ENCODE data around the gene SACM1L. TPM values are rescaled to one million over a fixed set of nuclear protein-coding genes. Genes with fewer than 3 reads are reported as not detected.

SACM1L gene
- total and polyA plus RNA-seq, 5 donors = 17.0 to 32.0 (median 29.3) TPM

DNA sequence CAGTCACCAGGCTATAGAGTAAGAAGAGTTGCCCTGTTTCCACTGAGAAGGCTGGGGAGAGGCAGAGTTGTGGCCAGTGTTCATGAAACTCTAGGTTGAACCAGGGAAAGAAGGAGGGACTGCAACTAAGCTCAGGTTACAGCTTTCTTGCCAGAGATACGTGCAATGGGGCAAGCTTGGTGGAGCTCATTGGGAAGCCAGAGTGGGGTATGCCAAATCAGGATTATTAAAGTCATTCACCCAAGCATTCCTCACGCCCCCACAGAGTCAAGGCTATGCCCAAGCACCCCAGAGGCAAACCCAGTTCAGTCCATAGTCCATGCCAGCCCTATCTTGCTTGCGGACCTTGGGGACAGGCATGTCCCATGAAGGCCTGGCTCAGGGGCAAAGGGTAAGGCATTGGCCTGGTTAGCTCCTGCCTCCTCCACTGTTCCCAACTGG is 89.6 kb downstream of the SACM1L start:
- DNase-seq (no peak), ATAC-seq (no peak)
- Histone ChIP-seq H3K4me3 (ENCODE audit: low read length) (no peak overlapping the region), H3K9me3 (ENCODE audit: control insufficient read depth, low read length) (no peaks in the 10 kb centered on the region), H3K27me3 (ENCODE audit: control insufficient read depth, insufficient read depth) (no peaks in the 10 kb centered on the region), H3K4me1 (ENCODE audit: control insufficient read depth, insufficient read depth, low read length) (no peaks in the 10 kb centered on the region), H3K27ac (ENCODE audit: low read length) (no peak overlapping the region)
- intact Hi-C loops (cut with DNase I) = loop anchor here in 1 of 4 donors (10.0 kb wide), 1 partner anchor 146 kb away; no protein-coding TSS in a partner anchor
- 73% methylated on average over 3 of the region's 3 CpGs for WGBS

GRCh38 chr3:45779746-45780735 is 90.8 kb downstream of the SACM1L start:
- H3K27ac ChIP-seq (ENCODE audit: low read length) = no peak overlapping the region
- H3K4me3 ChIP-seq (ENCODE audit: low read length) = no peak overlapping the region
- no peaks in the 10 kb centered on the region for H3K27me3 ChIP-seq (ENCODE audit: control insufficient read depth, insufficient read depth)
- H3K4me1 ChIP-seq (ENCODE audit: control insufficient read depth, insufficient read depth, low read length) = no peaks in the 10 kb centered on the region
- DNase-seq (no peak), ATAC-seq (no peak)
- intact Hi-C loops (cut with DNase I) = loop anchor here in 1 of 4 donors (10.0 kb wide), 1 partner anchor 145 kb away; no protein-coding TSS in a partner anchor
- H3K9me3 ChIP-seq (ENCODE audit: control insufficient read depth, low read length) = no peaks in the 10 kb centered on the region
- WGBS = 89% methylated on average over 35 of the region's 35 CpGs

- H3K9me3 ChIP-seq (ENCODE audit: control insufficient read depth, low read length) = no peaks in the 10 kb centered on the region
- 79% methylated on average over 5 of the region's 5 CpGs for WGBS
- DNase-seq (no peak), ATAC-seq (no peak)
- no peaks in the 10 kb centered on the region for H3K27me3 ChIP-seq (ENCODE audit: control insufficient read depth, insufficient read depth)
- no peak overlapping the region for H3K27ac ChIP-seq (ENCODE audit: low read length)
- intact Hi-C loops (cut with DNase I) = no loop called here
- no peaks in the 10 kb centered on the region for H3K4me1 ChIP-seq (ENCODE audit: control insufficient read depth, insufficient read depth, low read length)
- H3K4me3 ChIP-seq (ENCODE audit: low read length) = no peak overlapping the region
These were observed 92.1 kb downstream of the SACM1L start for GRCh38 chr3:45781271-45781670.

GRCh38 chr3:45781841-45782240 is 92.6 kb downstream of the SACM1L start:
- intact Hi-C loops (cut with DNase I) = no loop called here
- H3K27me3 ChIP-seq (ENCODE audit: control insufficient read depth, insufficient read depth) = no peaks in the 10 kb centered on the region
- no peak overlapping the region for H3K4me3 ChIP-seq (ENCODE audit: low read length)
- ATAC-seq (no peak), DNase-seq (no peak)
- no peak overlapping the region for H3K27ac ChIP-seq (ENCODE audit: low read length)
- no peaks in the 10 kb centered on the region for H3K4me1 ChIP-seq (ENCODE audit: control insufficient read depth, insufficient read depth, low read length)
- no peaks in the 10 kb centered on the region for H3K9me3 ChIP-seq (ENCODE audit: control insufficient read depth, low read length)
- WGBS = 94% methylated on average over 12 of the region's 12 CpGs

DNA sequence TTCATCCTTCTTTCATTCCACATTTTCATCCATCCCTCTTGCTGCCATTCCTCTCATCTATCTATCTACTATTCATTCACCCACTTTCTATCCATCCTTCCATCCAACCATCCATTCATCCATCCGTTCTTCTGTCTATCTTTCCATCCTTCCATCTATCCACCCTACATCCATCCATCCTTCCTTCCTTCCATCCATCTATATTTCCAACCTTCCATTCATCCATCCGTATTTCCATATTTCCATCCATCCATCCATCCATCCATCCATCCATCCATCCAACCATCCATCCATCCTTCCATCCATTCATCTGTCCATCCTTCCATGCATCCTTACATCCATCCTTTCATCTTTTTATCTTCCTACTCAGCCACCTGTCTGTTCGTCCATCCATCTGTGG is 93.2 kb downstream of the SACM1L start:
- Histone ChIP-seq H3K27ac (ENCODE audit: low read length) (no peak overlapping the region), H3K27me3 (ENCODE audit: control insufficient read depth, insufficient read depth) (no peaks in the 10 kb centered on the region), H3K4me3 (ENCODE audit: low read length) (no peak overlapping the region), H3K9me3 (ENCODE audit: control insufficient read depth, low read length) (no peaks in the 10 kb centered on the region), H3K4me1 (ENCODE audit: control insufficient read depth, insufficient read depth, low read length) (no peaks in the 10 kb centered on the region)
- intact Hi-C loops (cut with DNase I) = no loop called here
- WGBS = 85% methylated on average over 3 of the region's 3 CpGs
- DNase-seq (no peak), ATAC-seq (no peak)

GRCh38 chr3:45783667-45784066 is 94.5 kb downstream of the SACM1L start:
- Histone ChIP-seq H3K27ac (ENCODE audit: low read length) (no peak overlapping the region), H3K4me1 (ENCODE audit: control insufficient read depth, insufficient read depth, low read length) (no peaks in the 10 kb centered on the region), H3K27me3 (ENCODE audit: control insufficient read depth, insufficient read depth) (no peaks in the 10 kb centered on the region), H3K9me3 (ENCODE audit: control insufficient read depth, low read length) (no peaks in the 10 kb centered on the region), H3K4me3 (ENCODE audit: low read length) (no peak overlapping the region)
- ATAC-seq (no peak), DNase-seq (no peak)
- WGBS = 93% methylated on average over 3 of the region's 3 CpGs
- intact Hi-C loops (cut with DNase I) = no loop called here

- DNase-seq (no peak), ATAC-seq (no peak)
- Histone ChIP-seq H3K4me1 (ENCODE audit: control insufficient read depth, insufficient read depth, low read length) (no peaks in the 10 kb centered on the region), H3K4me3 (ENCODE audit: low read length) (no peak overlapping the region), H3K9me3 (ENCODE audit: control insufficient read depth, low read length) (no peaks in the 10 kb centered on the region), H3K27me3 (ENCODE audit: control insufficient read depth, insufficient read depth) (no peaks in the 10 kb centered on the region), H3K27ac (ENCODE audit: low read length) (no peak overlapping the region)
- 80% methylated on average over 3 of the region's 3 CpGs for WGBS
- intact Hi-C loops (cut with DNase I) = no loop called here
These were observed 96.5 kb downstream of the SACM1L start for GRCh38 chr3:45785605-45786150.

- Histone ChIP-seq H3K27ac (ENCODE audit: low read length) (no peak overlapping the region), H3K27me3 (ENCODE audit: control insufficient read depth, insufficient read depth) (no peaks in the 10 kb centered on the region), H3K4me3 (ENCODE audit: low read length) (no peak overlapping the region), H3K9me3 (ENCODE audit: control insufficient read depth, low read length) (no peaks in the 10 kb centered on the region), H3K4me1 (ENCODE audit: control insufficient read depth, insufficient read depth, low read length) (no peaks in the 10 kb centered on the region)
- DNase-seq (no peak), ATAC-seq (no peak)
- intact Hi-C loops (cut with DNase I) = no loop called here
- 86% methylated on average over 4 of the region's 4 CpGs for WGBS
These were observed 97.8 kb downstream of the SACM1L start for GRCh38 chr3:45786801-45787495.

DNA sequence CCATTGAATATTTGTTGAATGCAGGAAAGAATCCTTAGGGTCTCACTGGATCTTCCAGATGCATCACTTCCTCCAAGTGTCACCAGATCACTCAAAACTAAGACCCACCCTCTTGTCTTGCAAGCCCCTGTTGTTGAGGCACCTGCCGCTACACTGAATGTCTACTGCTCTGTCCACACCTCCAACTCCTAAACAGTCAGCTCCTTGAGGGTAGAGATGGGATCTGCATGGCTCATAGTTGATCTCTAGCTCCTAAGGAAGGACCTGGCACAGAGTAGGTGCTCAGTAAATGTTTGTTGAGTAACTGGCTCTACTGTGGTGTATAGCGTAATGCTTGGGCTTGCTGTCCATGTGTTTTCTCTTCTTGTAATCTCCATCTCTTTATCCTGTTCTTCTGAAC is 98.4 kb downstream of the SACM1L start:
- intact Hi-C loops (cut with DNase I) = no loop called here
- WGBS = 97% methylated on average over 2 of the region's 2 CpGs
- H3K4me1 ChIP-seq (ENCODE audit: control insufficient read depth, insufficient read depth, low read length) = no peaks in the 10 kb centered on the region
- no peaks in the 10 kb centered on the region for H3K9me3 ChIP-seq (ENCODE audit: control insufficient read depth, low read length)
- H3K27me3 ChIP-seq (ENCODE audit: control insufficient read depth, insufficient read depth) = no peaks in the 10 kb centered on the region
- no peak overlapping the region for H3K27ac ChIP-seq (ENCODE audit: low read length)
- H3K4me3 ChIP-seq (ENCODE audit: low read length) = no peak overlapping the region
- ATAC-seq (no peak), DNase-seq (no peak)

DNA sequence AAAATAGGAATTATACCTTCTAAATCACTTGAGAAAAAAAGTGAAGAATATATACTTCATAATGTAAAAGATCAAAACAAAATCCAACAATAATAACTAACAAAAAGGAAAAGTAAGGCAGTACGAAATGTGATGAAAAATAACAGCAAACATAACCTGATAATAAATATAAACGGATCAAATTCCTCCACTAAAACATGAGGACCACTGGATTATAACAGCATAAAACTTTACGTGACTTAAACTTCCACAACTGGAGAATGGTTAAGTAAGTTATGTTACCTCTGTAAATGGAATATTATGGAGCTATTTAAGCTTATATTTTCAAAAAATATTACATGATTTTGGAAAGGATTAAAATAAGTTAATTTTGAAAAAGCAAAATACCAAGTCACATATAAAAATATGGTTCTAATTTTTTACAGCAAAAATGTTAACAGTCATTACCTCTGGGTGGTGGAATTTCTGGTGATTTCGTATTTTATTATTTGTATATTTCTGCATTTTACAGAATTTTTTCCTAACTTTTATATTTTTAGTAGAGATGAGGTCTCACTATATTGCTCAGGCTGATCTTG is 100.1 kb downstream of the SACM1L start:
- Histone ChIP-seq H3K9me3 (ENCODE audit: control insufficient read depth, low read length) (no peaks in the 10 kb centered on the region), H3K27ac (ENCODE audit: low read length) (no peak overlapping the region), H3K27me3 (ENCODE audit: control insufficient read depth, insufficient read depth) (no peaks in the 10 kb centered on the region), H3K4me3 (ENCODE audit: low read length) (no peak overlapping the region), H3K4me1 (ENCODE audit: control insufficient read depth, insufficient read depth, low read length) (no peaks in the 10 kb centered on the region)
- intact Hi-C loops (cut with DNase I) = no loop called here
- WGBS = 78% methylated on average over 4 of the region's 4 CpGs
- no peak for ATAC-seq
- no peak for DNase-seq

GRCh38 chr3:45790596-45790995 is 101.4 kb downstream of the SACM1L start:
- Histone ChIP-seq H3K27me3 (ENCODE audit: control insufficient read depth, insufficient read depth) (no peaks in the 10 kb centered on the region), H3K27ac (ENCODE audit: low read length) (no peak overlapping the region), H3K4me3 (ENCODE audit: low read length) (no peak overlapping the region), H3K9me3 (ENCODE audit: control insufficient read depth, low read length) (no peaks in the 10 kb centered on the region), H3K4me1 (ENCODE audit: control insufficient read depth, insufficient read depth, low read length) (no peaks in the 10 kb centered on the region)
- intact Hi-C loops (cut with DNase I) = no loop called here
- ATAC-seq (no peak), DNase-seq (no peak)
- 74% methylated on average over 2 of the region's 2 CpGs for WGBS

Data from right cardiac atrium (tissue), 5 donors.